Natural killer cell treated with Interleukin-12 subunit alpha and Interleukin-12 subunit beta and Interleukin-15 and Interleukin-18, amount 100 ng/mL, for 72 hours (primary cell): Measurements from ENCODE around the gene ELAVL3. TPM values are rescaled to one million over a fixed set of nuclear protein-coding genes. Genes with fewer than 3 reads are reported as not detected.
"Not testable (repeated sequence)": the region's sequence is repeated elsewhere in the genome, so short reads cannot be mapped to it uniquely, and the experiment has no call there.

Experiments used
- ATAC-seq, 2 donors: fragments of 150-1000 bp; cut with Tn5 transposase in 1 of 2; sonication (Bioruptor Pico), chemical (Tn5 transposase) in 1 of 2; 2 replicates each; pipeline ENCODE4 v1.10.0; 2021
- DNase-seq: peaks from one replicate; pipeline ENCODE4 v3.0.0; 2022; ENCODE audit warnings: low spot score
- H3K27ac Mint-ChIP-seq, 2 donors: 1 replicate in 1 of 2; 2 replicates in 1 of 2; pipeline ENCODE4 v1.8.0; 2022; ENCODE audit warnings: mixed read lengths in 2 of 2, mild to moderate bottlenecking in 1 of 2, moderate library complexity in 1 of 2
- H3K27me3 Mint-ChIP-seq, 2 donors: 1 replicate in 1 of 2; 2 replicates in 1 of 2; pipeline ENCODE4 v1.8.0; 2022; ENCODE audit warnings: mixed read lengths in 2 of 2
- H3K36me3 Mint-ChIP-seq: one replicate; pipeline ENCODE4 v1.8.0; 2022; ENCODE audit warnings: mixed read lengths
- H3K4me1 Mint-ChIP-seq, 2 donors: 1 replicate in 1 of 2; 2 replicates in 1 of 2; pipeline ENCODE4 v1.8.0; 2022; ENCODE audit warnings: low read depth in 2 of 2, mixed read lengths in 2 of 2, mild to moderate bottlenecking in 1 of 2
- H3K4me3 Mint-ChIP-seq: one replicate; pipeline ENCODE4 v1.8.0; 2022; ENCODE audit warnings: mixed read lengths
- H3K9me3 Mint-ChIP-seq: 2 replicates; pipeline ENCODE4 v1.8.0; 2022; ENCODE audit warnings: mixed read lengths
- total RNA-seq, 2 donors: library from RNA; stranded (reverse); gene quantifications; one replicate each; pipeline ENCODE4 v1.2.3, GENCODE V29; 2022

ELAVL3 gene
- total RNA-seq, 2 donors from 2014 or later, result 0.40 TPM; not detected in 1

- DNase-seq, result peak; percentile 86
- H3K4me3 Mint-ChIP-seq, result peak overlapping the region; percentile 76
- peak overlapping the region; percentile 39 to 69 for H3K27ac Mint-ChIP-seq
- peak; percentile 87 to 91 for ATAC-seq
- H3K27me3 Mint-ChIP-seq, result peaks cover 16 to 18% of the 10 kb centered on the region in 2 donors
- H3K9me3 Mint-ChIP-seq, result no peaks in the 10 kb centered on the region
- no peaks in the 10 kb centered on the region for H3K36me3 Mint-ChIP-seq
- H3K4me1 Mint-ChIP-seq, result peaks cover 15 to 18% of the 10 kb centered on the region in 2 donors
These were observed 913 bp upstream of the ELAVL3 start for GRCh38 chr19:11481534-11482383.

- H3K27me3 Mint-ChIP-seq, result peaks cover 16 to 18% of the 10 kb centered on the region in 2 donors
- no peak overlapping the region for H3K4me3 Mint-ChIP-seq
These were observed 740 bp downstream of the ELAVL3 start for GRCh38 chr19:11479898-11480714.

GRCh38 chr19:11479090-11479897, 1.6 kb downstream of the ELAVL3 start:
- Mint-ChIP-seq H3K36me3 (no peaks in the 10 kb centered on the region), H3K4me3 (peak overlapping the region; percentile 25), H3K27ac (no peak overlapping the region), H3K27me3 (peaks cover 16 to 18% of the 10 kb centered on the region in 2 donors), H3K4me1 (peaks cover 15 to 16% of the 10 kb centered on the region in 2 donors), H3K9me3 (no peaks in the 10 kb centered on the region)
- no peak for ATAC-seq
- DNase-seq, result no peak

More at GRCh38 chr19:11479898-11480714, 740 bp downstream of the ELAVL3 start:
- Mint-ChIP-seq H3K9me3 (no peaks in the 10 kb centered on the region), H3K4me1 (peaks cover 15 to 17% of the 10 kb centered on the region in 2 donors), H3K36me3 (no peaks in the 10 kb centered on the region), H3K27ac (no peak overlapping the region)
- no peak for ATAC-seq
- DNase-seq, result no peak

- Mint-ChIP-seq H3K9me3 (no peaks in the 10 kb centered on the region), H3K27ac (no peak overlapping the region), H3K4me1 (peaks cover 15 to 16% of the 10 kb centered on the region in 2 donors), H3K36me3 (no peaks in the 10 kb centered on the region), H3K4me3 (no peak overlapping the region), H3K27me3 (peaks cover 16 to 18% of the 10 kb centered on the region in 2 donors)
- DNase-seq, result no peak
- ATAC-seq, result no peak
These were observed 2.4 kb downstream of the ELAVL3 start for GRCh38 chr19:11478167-11479089.

- Mint-ChIP-seq H3K36me3 (no peaks in the 10 kb centered on the region), H3K27me3 (peaks cover 16 to 19% of the 10 kb centered on the region in 2 donors), H3K4me1 (peaks cover 0 to 8% of the 10 kb centered on the region in 2 donors), H3K27ac (no peak overlapping the region), H3K4me3 (no peak overlapping the region), H3K9me3 (no peaks in the 10 kb centered on the region)
- ATAC-seq (no peak), DNase-seq (no peak)
These were observed 5.0 kb downstream of the ELAVL3 start for GRCh38 chr19:11475861-11476260.

- H3K27me3 Mint-ChIP-seq, result peaks cover 16 to 19% of the 10 kb centered on the region in 2 donors
- DNase-seq, H3K27ac Mint-ChIP-seq, H3K9me3 Mint-ChIP-seq, H3K4me3 Mint-ChIP-seq, ATAC-seq, H3K4me1 Mint-ChIP-seq, H3K36me3 Mint-ChIP-seq: not testable (repeated sequence)
These were observed 5.5 kb downstream of the ELAVL3 start for GRCh38 chr19:11475343-11475742.

GRCh38 chr19:11473725-11474124, 7.1 kb downstream of the ELAVL3 start:
- Mint-ChIP-seq H3K4me3 (no peak overlapping the region), H3K9me3 (no peaks in the 10 kb centered on the region), H3K27me3 (peaks cover 10 to 12% of the 10 kb centered on the region in 2 donors), H3K36me3 (no peaks in the 10 kb centered on the region), H3K27ac (no peak overlapping the region), H3K4me1 (peaks cover 0 to 2% of the 10 kb centered on the region in 2 donors)
- DNase-seq (no peak), ATAC-seq (no peak)

GRCh38 chr19:11468266-11468845, 12.5 kb downstream of the ELAVL3 start:
- not testable (repeated sequence) for H3K9me3 Mint-ChIP-seq, DNase-seq, H3K27ac Mint-ChIP-seq, ATAC-seq, H3K36me3 Mint-ChIP-seq, H3K4me1 Mint-ChIP-seq, H3K4me3 Mint-ChIP-seq, H3K27me3 Mint-ChIP-seq

- Mint-ChIP-seq H3K4me1 (no peaks in the 10 kb centered on the region), H3K36me3 (no peaks in the 10 kb centered on the region), H3K4me3 (no peak overlapping the region), H3K9me3 (no peaks in the 10 kb centered on the region), H3K27me3 (peaks cover 2 to 3% of the 10 kb centered on the region in 2 donors), H3K27ac (no peak overlapping the region)
- DNase-seq, result no peak
- no peak for ATAC-seq
These were observed 15.2 kb downstream of the ELAVL3 start for GRCh38 chr19:11465600-11465999.

- Mint-ChIP-seq H3K9me3 (no peaks in the 10 kb centered on the region), H3K27me3 (peaks cover 10 to 12% of the 10 kb centered on the region in 2 donors), H3K36me3 (no peaks in the 10 kb centered on the region), H3K27ac (no peak overlapping the region), H3K4me1 (no peaks in the 10 kb centered on the region), H3K4me3 (no peak overlapping the region)
- no peak for ATAC-seq
- DNase-seq, result no peak
These were observed 16.2 kb downstream of the ELAVL3 start for GRCh38 chr19:11464333-11465265.

- ATAC-seq (no peak), DNase-seq (no peak)
- no peak overlapping the region for H3K4me3 Mint-ChIP-seq
- H3K4me1 Mint-ChIP-seq, result no peaks in the 10 kb centered on the region
- H3K36me3 Mint-ChIP-seq, result no peaks in the 10 kb centered on the region
- peaks cover 10 to 12% of the 10 kb centered on the region in 2 donors for H3K27me3 Mint-ChIP-seq
- H3K9me3 Mint-ChIP-seq, result no peaks in the 10 kb centered on the region
- no peak overlapping the region for H3K27ac Mint-ChIP-seq
These were observed 17.5 kb downstream of the ELAVL3 start for GRCh38 chr19:11463391-11463790.
